ENCODE measurements around the gene DACH1. TPM values are rescaled to one million over a fixed set of nuclear protein-coding genes. Genes with fewer than 3 reads are reported as not detected.

DACH1 gene
- total and polyA plus RNA-seq, 12 donors = 3.6 to 20.0 (median 8.8) TPM

DNA sequence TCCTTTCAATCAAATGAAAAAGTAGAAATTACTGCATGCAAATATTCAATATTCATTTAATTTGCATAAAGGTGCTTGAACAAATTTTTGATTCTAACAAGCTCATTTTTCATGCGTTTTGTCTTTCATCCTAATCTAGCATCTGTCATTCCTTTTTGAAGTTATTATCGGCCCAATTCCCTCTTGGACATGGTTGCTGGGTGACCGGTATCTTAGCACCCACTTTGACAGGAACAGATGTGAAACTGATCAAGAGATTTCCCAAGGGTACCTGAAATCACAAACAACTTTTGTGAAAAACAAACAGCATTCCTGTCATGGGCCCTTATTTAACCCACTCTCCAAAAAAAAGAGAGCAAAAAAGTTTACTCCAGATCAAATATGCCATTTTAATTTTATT is 13.3 kb downstream of the DACH1 start:
- intact Hi-C loops (cut with DNase I) = no loop called here
- no peak overlapping the region for H3K4me3 ChIP-seq
- TF ChIP-seq, protein P1, sequence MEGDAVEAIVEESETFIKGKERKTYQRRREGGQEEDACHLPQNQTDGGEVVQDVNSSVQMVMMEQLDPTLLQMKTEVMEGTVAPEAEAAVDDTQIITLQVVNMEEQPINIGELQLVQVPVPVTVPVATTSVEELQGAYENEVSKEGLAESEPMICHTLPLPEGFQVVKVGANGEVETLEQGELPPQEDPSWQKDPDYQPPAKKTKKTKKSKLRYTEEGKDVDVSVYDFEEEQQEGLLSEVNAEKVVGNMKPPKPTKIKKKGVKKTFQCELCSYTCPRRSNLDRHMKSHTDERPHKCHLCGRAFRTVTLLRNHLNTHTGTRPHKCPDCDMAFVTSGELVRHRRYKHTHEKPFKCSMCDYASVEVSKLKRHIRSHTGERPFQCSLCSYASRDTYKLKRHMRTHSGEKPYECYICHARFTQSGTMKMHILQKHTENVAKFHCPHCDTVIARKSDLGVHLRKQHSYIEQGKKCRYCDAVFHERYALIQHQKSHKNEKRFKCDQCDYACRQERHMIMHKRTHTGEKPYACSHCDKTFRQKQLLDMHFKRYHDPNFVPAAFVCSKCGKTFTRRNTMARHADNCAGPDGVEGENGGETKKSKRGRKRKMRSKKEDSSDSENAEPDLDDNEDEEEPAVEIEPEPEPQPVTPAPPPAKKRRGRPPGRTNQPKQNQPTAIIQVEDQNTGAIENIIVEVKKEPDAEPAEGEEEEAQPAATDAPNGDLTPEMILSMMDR (IDR thresholded peaks at IDR 0.05) = no peak
- no peak for TF ChIP-seq POLR2A (IDR thresholded peaks at IDR 0.05)
- no peak for DNase-seq
- H3K36me3 ChIP-seq (replicated peaks in 1 of 2) = no peaks in the 10 kb centered on the region
- H3K27me3 ChIP-seq = no peaks in the 10 kb centered on the region
- H3K4me1 ChIP-seq (replicated peaks in 1 of 2) = peaks cover 0 to 13% of the 10 kb centered on the region in 2 donors
- H3K27ac ChIP-seq = no peak overlapping the region
- H3K9me3 ChIP-seq (replicated peaks in 1 of 3) = no peaks in the 10 kb centered on the region
- WGBS, 4 donors = 72 to 84% (median 80%) methylated on average over 3 of the region's 3 CpGs

DNA sequence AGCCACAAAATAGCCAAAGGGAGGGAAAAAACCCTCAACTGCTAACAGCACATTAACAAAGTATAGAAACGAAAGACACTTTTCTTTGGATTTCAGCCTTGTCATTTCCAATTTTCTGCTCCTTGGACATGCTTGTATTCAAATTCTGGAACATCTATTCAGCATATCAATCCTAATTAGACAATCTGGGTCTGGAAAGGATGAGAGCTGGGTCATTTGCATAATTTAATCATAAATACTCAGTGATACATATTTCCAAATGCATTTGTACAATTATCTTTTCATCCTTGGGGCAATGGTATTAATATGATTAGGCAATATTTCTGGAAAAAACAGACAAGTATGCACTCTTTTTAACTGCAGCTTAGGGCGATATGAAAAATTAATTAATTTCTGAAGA is 14.3 kb downstream of the DACH1 start:
- H3K4me1 ChIP-seq (replicated peaks in 1 of 2) = peaks cover 0 to 13% of the 10 kb centered on the region in 2 donors
- no peak for DNase-seq
- no peaks in the 10 kb centered on the region for H3K36me3 ChIP-seq (replicated peaks in 1 of 2)
- H3K9me3 ChIP-seq (replicated peaks in 1 of 3) = no peaks in the 10 kb centered on the region
- no peak overlapping the region for H3K4me3 ChIP-seq
- H3K27me3 ChIP-seq = no peaks in the 10 kb centered on the region
- intact Hi-C loops (cut with DNase I) = no loop called here
- 80 to 90% (median 88%) methylated on average over 2 of the region's 2 CpGs for WGBS, 4 donors
- no peak for TF ChIP-seq POLR2A (IDR thresholded peaks at IDR 0.05)
- no peak overlapping the region for H3K27ac ChIP-seq

DNA sequence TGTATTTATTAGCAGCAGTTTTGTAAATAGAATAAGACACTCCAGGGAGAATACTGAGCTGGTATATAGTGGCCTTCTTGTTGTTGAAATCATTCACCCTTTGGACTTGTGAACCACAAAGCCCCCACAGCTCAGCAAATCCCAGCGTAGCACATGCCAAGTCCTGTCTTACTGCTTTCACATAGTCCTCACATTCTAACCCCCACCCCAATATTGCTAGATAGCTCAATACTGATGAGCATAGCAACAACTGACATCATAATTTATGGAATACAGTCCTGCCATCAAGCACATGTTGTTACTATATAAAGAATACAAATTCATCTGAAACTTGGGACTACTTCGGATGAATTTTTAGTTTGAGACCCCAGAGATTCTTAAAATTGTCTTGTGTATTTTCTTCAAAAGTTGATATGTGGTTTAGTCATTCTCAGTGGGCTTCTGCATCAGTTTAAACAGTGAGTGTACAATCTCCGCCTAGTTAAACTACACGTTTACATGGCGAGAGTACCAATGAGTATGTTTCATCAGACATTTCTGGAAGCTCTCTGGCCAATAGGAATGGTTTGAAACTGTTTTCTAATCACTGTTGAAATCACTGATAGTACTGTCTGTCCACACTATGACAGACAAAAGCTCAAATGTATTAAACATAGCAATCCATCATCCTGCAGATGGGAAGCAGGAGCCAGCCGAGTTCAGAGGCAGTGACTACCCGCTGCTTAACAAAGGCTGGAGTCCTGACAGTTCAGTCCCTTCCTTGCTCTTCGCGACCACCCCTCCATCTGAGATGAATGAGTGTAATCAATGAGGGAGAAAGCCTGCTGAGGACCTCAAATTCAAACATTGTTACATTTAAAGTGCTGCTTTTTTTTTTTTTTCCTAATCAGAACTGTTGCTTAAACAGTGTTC is 15.2 kb downstream of the DACH1 start:
- Histone ChIP-seq H3K27ac (no peak overlapping the region), H3K27me3 (no peaks in the 10 kb centered on the region), H3K36me3 (replicated peaks in 1 of 2) (no peaks in the 10 kb centered on the region), H3K4me1 (replicated peaks in 1 of 2) (peaks cover 0 to 13% of the 10 kb centered on the region in 2 donors), H3K9me3 (replicated peaks in 1 of 3) (no peaks in the 10 kb centered on the region), H3K4me3 (no peak overlapping the region)
- 88 to 92% (median 90%) methylated on average over 9 of the region's 9 CpGs for WGBS, 4 donors
- intact Hi-C loops (cut with DNase I) = no loop called here
- no peak for TF ChIP-seq POLR2A (IDR thresholded peaks at IDR 0.05)
- TF ChIP-seq, protein P1 (IDR thresholded peaks at IDR 0.05) = no peak
- no peak for DNase-seq

DNA sequence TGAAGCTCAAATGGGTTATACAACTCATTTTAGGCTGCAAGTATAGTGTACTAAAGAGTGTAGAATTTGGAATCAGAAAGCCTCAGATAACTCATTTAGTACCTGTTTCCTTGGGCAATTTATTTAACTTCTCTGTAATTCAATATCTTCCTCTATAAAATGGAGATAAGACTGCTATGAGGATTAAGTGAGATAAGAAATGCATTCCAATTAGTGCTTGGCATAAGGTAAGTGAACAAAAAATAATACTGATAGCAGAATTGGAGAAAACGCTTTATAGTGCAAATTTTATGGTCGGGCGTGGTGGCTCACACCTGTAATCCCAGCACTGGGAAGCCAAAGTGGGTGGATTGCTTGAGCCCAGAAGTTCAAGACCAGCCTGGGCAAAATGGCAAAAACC is 25.0 kb downstream of the DACH1 start:
- WGBS, 4 donors = 88 to 97% (median 92%) methylated on average over 3 of the region's 3 CpGs
- no peak for DNase-seq
- no peak for TF ChIP-seq POLR2A (IDR thresholded peaks at IDR 0.05)
- TF ChIP-seq, protein P1 (IDR thresholded peaks at IDR 0.05) = no peak

More for the DNA sequence above, 25.0 kb downstream of the DACH1 start:
- intact Hi-C loops (cut with DNase I) = no loop called here
- H3K4me1 ChIP-seq (replicated peaks in 1 of 2) = peaks cover 0 to 6% of the 10 kb centered on the region in 2 donors
- no peaks in the 10 kb centered on the region for H3K36me3 ChIP-seq (replicated peaks in 1 of 2)
- no peak overlapping the region for H3K4me3 ChIP-seq
- H3K27me3 ChIP-seq = no peaks in the 10 kb centered on the region
- H3K27ac ChIP-seq = no peak overlapping the region
- H3K9me3 ChIP-seq (replicated peaks in 1 of 3) = no peaks in the 10 kb centered on the region
